Upper lobe of left lung (tissue), 6 donors: ENCODE results near the gene TTC39C. TPM values are rescaled to one million over a fixed set of nuclear protein-coding genes. Genes with fewer than 3 reads are reported as not detected.

Experiments used
- ATAC-seq, 2 donors: fragments of 200-7000 bp; cut with Tn5 transposase; one replicate each; pipeline ENCODE4 v1.9.1; 2022; ENCODE audit warnings: mild to moderate bottlenecking in 2 of 2, moderate library complexity in 2 of 2; ENCODE audit not compliant: low FRiP score in 2 of 2
- DNase-seq, 2 donors: peaks; one replicate each; pipeline ENCODE4 v3.0.0-alpha.2; 2019 to 2020
- H3K27ac ChIP-seq, 4 donors: fragments of 200-600 bp; sonication (generic); one replicate each; pipeline ENCODE4 v1.5.1; 2016 to 2019
- H3K27me3 ChIP-seq, 4 donors: fragments of 200-600 bp; sonication (generic); one replicate each; pipeline ENCODE4 v1.5.1; 2017 to 2019
- H3K36me3 ChIP-seq, 4 donors: fragments of 200-600 bp; sonication (generic); one replicate each; pipeline ENCODE4 v1.5.1; 2016 to 2019
- H3K4me1 ChIP-seq, 4 donors: fragments of 200-600 bp; sonication (generic); one replicate each; pipeline ENCODE4 v1.5.1; 2018 to 2019
- H3K4me3 ChIP-seq, 4 donors: fragments of 200-600 bp; sonication (generic); one replicate each; pipeline ENCODE4 v1.5.1; 2017 to 2019; ENCODE audit warnings: mild to moderate bottlenecking in 2 of 4, moderate library complexity in 1 of 4
- H3K9me3 ChIP-seq, 4 donors: fragments of 200-600 bp; sonication (generic); one replicate each; pipeline ENCODE4 v1.5.1; 2018 to 2019
- CTCF ChIP-seq, 6 experiments: fragments of 450-650 bp in 4 of 6; fragments of 200-600 bp in 2 of 6; sonication (generic) in 2 of 6; IDR thresholded peaks; one replicate each; pipeline ENCODE4 v1.5.1; 2016 to 2019; ENCODE audit warnings: antibody characterized with exemption in 6 of 6
- EP300 ChIP-seq, 4 donors: sonication (generic); formaldehyde crosslinking; IDR thresholded peaks; one replicate each; pipeline ENCODE4 v1.5.1; 2017; ENCODE audit warnings: antibody characterized with exemption in 4 of 4, control low read depth in 2 of 4
- POLR2A ChIP-seq, 4 donors: fragments of 450-650 bp; IDR thresholded peaks; one replicate each; pipeline ENCODE4 v1.5.1; 2016 to 2017; ENCODE audit warnings: antibody characterized with exemption in 4 of 4, mild to moderate bottlenecking in 2 of 4
- POLR2AphosphoS5 ChIP-seq, 2 donors: sonication (generic); formaldehyde crosslinking; IDR thresholded peaks; one replicate each; pipeline ENCODE4 v1.5.1; 2017; ENCODE audit warnings: antibody characterized with exemption in 2 of 2
- WGBS, 2 donors: methylation state at CpG; one replicate each; pipeline ENCODE4 v1.1.5; 2017 to 2018; 5-methylcytosine and 5-hydroxymethylcytosine counted together
- total RNA-seq, 6 donors: library from RNA; depleted of rRNA in 4 of 6; stranded (reverse); fragments of >200 nt in 4 of 6; gene quantifications; one replicate each; pipeline versions ENCODE4 v1.1.0 to v1.2.1, GENCODE V29; 2016 to 2021
- donor health status: DM: no; HTN: no; CAD: no; lungs with moderate emphysema.
- donor health status: DM: no; HTN: yes; CAD: no; lungs with severe emphysema.

The TTC39C gene
- total RNA-seq, 6 donors from 2014 or later: 12.8 to 31.5 (median 19.5) TPM

- Histone ChIP-seq H3K27ac (no peak overlapping the region), H3K36me3 (no peaks in the 10 kb centered on the region), H3K9me3 (no peaks in the 10 kb centered on the region), H3K4me1 (peaks cover 0 to 3% (median 0%) of the 10 kb centered on the region in 4 donors), H3K27me3 (no peaks in the 10 kb centered on the region), H3K4me3 (no peak overlapping the region)
- no peak for ATAC-seq
- TF ChIP-seq CTCF (IDR thresholded peaks at IDR 0.05): no peak
- no peak for TF ChIP-seq POLR2A (IDR thresholded peaks at IDR 0.05)
- 94% methylated on average over 2 of the region's 2 CpGs for WGBS, 2 donors
- no peak for DNase-seq
Observed at GRCh38 chr18:24111936-24112335, 97.4 kb downstream of the TTC39C start.

- Histone ChIP-seq H3K36me3 (no peaks in the 10 kb centered on the region), H3K27ac (no peak overlapping the region), H3K27me3 (no peaks in the 10 kb centered on the region), H3K9me3 (no peaks in the 10 kb centered on the region), H3K4me3 (no peak overlapping the region), H3K4me1 (peaks cover 0 to 3% (median 0%) of the 10 kb centered on the region in 4 donors)
- DNase-seq (no peak), ATAC-seq (no peak)
- WGBS, 2 donors: 88 to 94% methylated on average over 4 of the region's 4 CpGs
- no peak for TF ChIP-seq POLR2AphosphoS5 (IDR thresholded peaks at IDR 0.05)
- no peak for TF ChIP-seq POLR2A (IDR thresholded peaks at IDR 0.05)
- no peak for TF ChIP-seq CTCF (IDR thresholded peaks at IDR 0.05)
- TF ChIP-seq EP300 (IDR thresholded peaks at IDR 0.05): no peak
Observed at GRCh38 chr18:24112464-24112863, 97.9 kb downstream of the TTC39C start.

GRCh38 chr18:24112874-24113615, 98.5 kb downstream of the TTC39C start:
- DNase-seq (no peak), ATAC-seq (no peak)
- 88 to 93% methylated on average over 12 to 15 of the region's 15 CpGs for whole genome bisulfite sequencing, 2 donors
- Histone ChIP-seq H3K9me3 (no peaks in the 10 kb centered on the region), H3K27ac (no peak overlapping the region), H3K36me3 (no peaks in the 10 kb centered on the region), H3K4me1 (peaks cover 0 to 3% (median 0%) of the 10 kb centered on the region in 4 donors), H3K4me3 (no peak overlapping the region), H3K27me3 (no peaks in the 10 kb centered on the region)
- TF ChIP-seq POLR2AphosphoS5 (IDR thresholded peaks at IDR 0.05): no peak
- no peak for TF ChIP-seq EP300 (IDR thresholded peaks at IDR 0.05)
- no peak for TF ChIP-seq CTCF (IDR thresholded peaks at IDR 0.05)
- no peak for TF ChIP-seq POLR2A (IDR thresholded peaks at IDR 0.05)

GRCh38 chr18:24114924-24115549, 100.5 kb downstream of the TTC39C start:
- ATAC-seq: no peak
- Histone ChIP-seq H3K9me3 (no peaks in the 10 kb centered on the region), H3K4me1 (peaks cover 0 to 4% (median 1%) of the 10 kb centered on the region in 4 donors), H3K27ac (peak overlapping the region in 1 of 4 donors; percentile 25), H3K27me3 (no peaks in the 10 kb centered on the region), H3K36me3 (no peaks in the 10 kb centered on the region), H3K4me3 (no peak overlapping the region)
- WGBS, 2 donors: 65 to 72% methylated on average over 4 of the region's 4 CpGs
- no peak for TF ChIP-seq POLR2A (IDR thresholded peaks at IDR 0.05)
- no peak for TF ChIP-seq POLR2AphosphoS5 (IDR thresholded peaks at IDR 0.05)
- no peak for TF ChIP-seq CTCF (IDR thresholded peaks at IDR 0.05)
- TF ChIP-seq EP300 (IDR thresholded peaks at IDR 0.05): no peak
- no peak for DNase-seq
